HG03103 (cell line): ENCODE measurements around the gene LRRC37A.
"Not testable (repeated sequence)": the region's sequence is repeated elsewhere in the genome, so short reads cannot be mapped to it uniquely, and the experiment has no call there.

Experiments
- ATAC-seq: cut with Tn5 transposase; IDR thresholded peaks from one replicate; pipeline ENCODE4 v1.9.1; 2021; ENCODE audit warnings: low read depth; ENCODE audit not compliant: unreplicated experiment

Gene LRRC37A

GRCh38 chr17:46294831-46295230 is at the start of gene LRRC37A:
Gene LRRC37A, plus strand, starts transcription at chr17:46295131. Its CDS starts 3 bp downstream, at chr17:46295134.
- not testable (repeated sequence) for ATAC-seq

GRCh38 chr17:46249153-46249552 is 45.8 kb upstream of the LRRC37A start:
- ATAC-seq: not testable (repeated sequence)

- ATAC-seq: not testable (repeated sequence)
Measured at GRCh38 chr17:46252804-46253203, 42.1 kb upstream of the LRRC37A start.

- ATAC-seq: not testable (repeated sequence)
Measured at GRCh38 chr17:46253722-46254121, 41.2 kb upstream of the LRRC37A start.

- not testable (repeated sequence) for ATAC-seq
Measured at GRCh38 chr17:46254215-46254614, 40.7 kb upstream of the LRRC37A start.

- not testable (repeated sequence) for ATAC-seq
Measured at GRCh38 chr17:46256369-46256768, 38.6 kb upstream of the LRRC37A start.

- ATAC-seq: not testable (repeated sequence)
Measured at GRCh38 chr17:46259845-46260661, 34.9 kb upstream of the LRRC37A start.

- no peak for ATAC-seq
Measured at GRCh38 chr17:46262271-46262670, 32.7 kb upstream of the LRRC37A start.

GRCh38 chr17:46264456-46265198 is 30.3 kb upstream of the LRRC37A start:
- ATAC-seq: no peak

- ATAC-seq: not testable (repeated sequence)
Measured at GRCh38 chr17:46266063-46266655, 28.8 kb upstream of the LRRC37A start.

GRCh38 chr17:46266656-46267544 is 28.0 kb upstream of the LRRC37A start:
- peak; percentile 58 for ATAC-seq

GRCh38 chr17:46270032-46270431 is 24.9 kb upstream of the LRRC37A start:
- ATAC-seq: no peak

- ATAC-seq: no peak
Measured at GRCh38 chr17:46273541-46274236, 21.2 kb upstream of the LRRC37A start.

GRCh38 chr17:46274238-46274637 is 20.7 kb upstream of the LRRC37A start:
- no peak for ATAC-seq

- ATAC-seq: not testable (repeated sequence)
Measured at GRCh38 chr17:46276728-46277479, 18.0 kb upstream of the LRRC37A start.

GRCh38 chr17:46281336-46281735 is 13.6 kb upstream of the LRRC37A start:
- not testable (repeated sequence) for ATAC-seq

GRCh38 chr17:46282635-46283034 is 12.3 kb upstream of the LRRC37A start:
- ATAC-seq: not testable (repeated sequence)

- not testable (repeated sequence) for ATAC-seq
Measured at GRCh38 chr17:46284467-46284866, 10.5 kb upstream of the LRRC37A start.

- not testable (repeated sequence) for ATAC-seq
Measured at GRCh38 chr17:46285500-46285899, 9.4 kb upstream of the LRRC37A start.
